DOHH2 (cell line): Measurements from ENCODE around the gene SIPA1L3.

Source experiments
- H3F3A ChIP-seq: fragments of 200-600 bp; sonication (generic), shearing (Covaris generic); 2 replicates; pipeline ENCODE4 v1.6.0; 2016; ENCODE audit warnings: antibody characterized with exemption, mild to moderate bottlenecking; ENCODE audit not compliant: control insufficient read depth, insufficient read depth
- H3K27ac ChIP-seq: fragments of 200-600 bp; sonication (generic); 2 replicates; pipeline ENCODE4 v1.5.1; 2014; ENCODE audit warnings: low read depth, mild to moderate bottlenecking, low read length, moderate library complexity
- H3K27me3 ChIP-seq: fragments of 200-600 bp; sonication (generic); 2 replicates; pipeline ENCODE4 v1.6.1; 2014; ENCODE audit warnings: mild to moderate bottlenecking, low read length, mixed read lengths; ENCODE audit not compliant: control insufficient read depth
- H3K36me3 ChIP-seq: fragments of 200-600 bp; sonication (generic); 2 replicates; pipeline ENCODE4 v1.6.1; 2014; ENCODE audit warnings: mild to moderate bottlenecking, low read length, moderate library complexity, mixed read lengths; ENCODE audit not compliant: control insufficient read depth
- H3K4me1 ChIP-seq: fragments of 200-600 bp; sonication (generic); 2 replicates; pipeline ENCODE4 v1.6.1; 2014; ENCODE audit warnings: mild to moderate bottlenecking, low read length, mixed read lengths; ENCODE audit not compliant: control insufficient read depth
- H3K4me2 ChIP-seq: fragments of 200-600 bp; sonication (generic); 2 replicates; pipeline ENCODE4 v1.6.0; 2014; ENCODE audit warnings: mild to moderate bottlenecking, low read length, moderate library complexity
- H3K4me3 ChIP-seq: fragments of 200-600 bp; sonication (generic); 2 replicates; pipeline ENCODE4 v1.5.1; 2014; ENCODE audit warnings: mild to moderate bottlenecking, low read length, mixed read lengths
- H3K79me2 ChIP-seq: fragments of 200-600 bp; sonication (generic); 2 replicates; pipeline ENCODE4 v1.6.1; 2014; ENCODE audit warnings: mild to moderate bottlenecking, low read length, mixed read lengths; ENCODE audit not compliant: control insufficient read depth
- H3K9me2 ChIP-seq: fragments of 200-600 bp; sonication (generic); replicated peaks from 2 replicates; pipeline ENCODE4 v1.6.1; 2014; ENCODE audit warnings: mild to moderate bottlenecking, low read length, mixed read lengths; ENCODE audit not compliant: control insufficient read depth
- H3K9me3 ChIP-seq: fragments of 200-600 bp; sonication (generic); 2 replicates; pipeline ENCODE4 v1.6.1; 2014; ENCODE audit warnings: antibody characterized with exemption, low read length, mixed read lengths; ENCODE audit not compliant: control insufficient read depth, insufficient read depth
- H4K20me1 ChIP-seq: fragments of 200-600 bp; sonication (generic); 2 replicates; pipeline ENCODE4 v1.6.0; 2014; ENCODE audit warnings: low read depth, mild to moderate bottlenecking, antibody characterized with exemption, low read length, moderate library complexity; ENCODE audit not compliant: control insufficient read depth, insufficient read depth
- CTCF ChIP-seq: fragments of 200-600 bp; sonication (generic); IDR thresholded peaks from one replicate; pipeline ENCODE4 v1.5.1; 2014; ENCODE audit warnings: antibody characterized with exemption, mild to moderate bottlenecking, low read depth, low read length; ENCODE audit not compliant: poor library complexity, severe bottlenecking
- EZH2phosphoT487 ChIP-seq: fragments of 200-600 bp; sonication (generic); IDR thresholded peaks from 2 replicates; pipeline ENCODE4 v1.6.1; 2017; ENCODE audit warnings: borderline replicate concordance, mild to moderate bottlenecking, antibody characterized with exemption, low read length, moderate library complexity, mixed read lengths

The SIPA1L3 gene

GRCh38 chr19:38247126-38247525 is 340.1 kb downstream of the SIPA1L3 start:
- Histone ChIP-seq H3K9me2 (no peaks in the 10 kb centered on the region), H3F3A (0 out of 2 replicates have a peak, but pooled peaks cover 3% of the 10 kb centered on the region), H3K36me3 (no peaks in the 10 kb centered on the region), H3K4me2 (no peak overlapping the region), H3K4me3 (no peak overlapping the region), H3K9me3 (no peaks in the 10 kb centered on the region), H3K27ac (no peak overlapping the region), H4K20me1 (no peaks in the 10 kb centered on the region), H3K79me2 (no peaks in the 10 kb centered on the region), H3K27me3 (no peaks in the 10 kb centered on the region), H3K4me1 (peaks cover 13% of the 10 kb centered on the region)
- TF ChIP-seq CTCF, result no peak
- no peak for TF ChIP-seq EZH2phosphoT487

- Histone ChIP-seq H4K20me1 (no peaks in the 10 kb centered on the region), H3K27ac (no peak overlapping the region), H3K4me2 (no peak overlapping the region), H3K4me1 (peaks cover 13% of the 10 kb centered on the region), H3K36me3 (no peaks in the 10 kb centered on the region), H3K4me3 (no peak overlapping the region), H3F3A (0 out of 2 replicates have a peak, but pooled peaks cover 3% of the 10 kb centered on the region), H3K9me2 (no peaks in the 10 kb centered on the region), H3K79me2 (no peaks in the 10 kb centered on the region), H3K9me3 (no peaks in the 10 kb centered on the region), H3K27me3 (no peaks in the 10 kb centered on the region)
- TF ChIP-seq CTCF, result no peak
- TF ChIP-seq EZH2phosphoT487, result no peak
Observed at GRCh38 chr19:38247734-38248268, 340.8 kb downstream of the SIPA1L3 start.

GRCh38 chr19:38248421-38248820 is 341.4 kb downstream of the SIPA1L3 start:
- Histone ChIP-seq H3K4me3 (no peak overlapping the region), H3K9me2 (no peaks in the 10 kb centered on the region), H3K9me3 (no peaks in the 10 kb centered on the region), H3K79me2 (no peaks in the 10 kb centered on the region), H3K27me3 (peaks cover 4% of the 10 kb centered on the region), H3K4me1 (peaks cover 15% of the 10 kb centered on the region), H4K20me1 (no peaks in the 10 kb centered on the region), H3K36me3 (no peaks in the 10 kb centered on the region), H3K4me2 (no peak overlapping the region), H3K27ac (no peak overlapping the region), H3F3A (0 out of 2 replicates have a peak, but pooled peaks cover 3% of the 10 kb centered on the region)
- TF ChIP-seq EZH2phosphoT487, result no peak
- no peak for TF ChIP-seq CTCF

- Histone ChIP-seq H3K9me3 (no peaks in the 10 kb centered on the region), H4K20me1 (no peaks in the 10 kb centered on the region), H3K27ac (no peak overlapping the region), H3K4me3 (no peak overlapping the region), H3K27me3 (peaks cover 14% of the 10 kb centered on the region), H3K4me2 (no peak overlapping the region), H3F3A (0 out of 2 replicates have a peak, but pooled peaks cover 3% of the 10 kb centered on the region), H3K79me2 (no peaks in the 10 kb centered on the region), H3K36me3 (no peaks in the 10 kb centered on the region), H3K9me2 (no peaks in the 10 kb centered on the region), H3K4me1 (peaks cover 10% of the 10 kb centered on the region)
- no peak for TF ChIP-seq CTCF
- TF ChIP-seq EZH2phosphoT487, result no peak
Observed at GRCh38 chr19:38250428-38250820, 343.4 kb downstream of the SIPA1L3 start.
